HepG2 (cell line): ENCODE measurements around the gene PTK7. TPM values are rescaled to one million over a fixed set of nuclear protein-coding genes. Genes with fewer than 3 reads are reported as not detected.

Source experiments
- AKAP8 ChIP-seq: sonication (generic); formaldehyde crosslinking; IDR thresholded peaks from 2 replicates; pipeline ENCODE4 v1.5.1; 2020; ENCODE audit warnings: mild to moderate bottlenecking, missing genetic modification reagents
- ARNTL ChIP-seq: sonication (generic); formaldehyde crosslinking; IDR thresholded peaks from 2 replicates; pipeline ENCODE4 v1.4.0; 2020; ENCODE audit warnings: mild to moderate bottlenecking, missing genetic modification reagents
- BRCA1 ChIP-seq: sonication (generic); formaldehyde crosslinking; IDR thresholded peaks from 2 replicates; pipeline ENCODE4 v1.4.0; 2020; ENCODE audit warnings: missing genetic modification reagents
- CBX1 ChIP-seq: IDR thresholded peaks from one replicate; pipeline ENCODE4 v1.6.1; 2016; ENCODE audit warnings: antibody characterized with exemption, low read depth
- CCAR2 ChIP-seq: fragments of 200-400 bp; formaldehyde crosslinking; optimal IDR thresholded peaks from 2 replicates; pipeline ENCODE3; 2018; ENCODE audit warnings: low read depth, mild to moderate bottlenecking, low read length, moderate library complexity
- ETV5 ChIP-seq: IDR thresholded peaks from 2 replicates; pipeline ENCODE4 v1.6.1; 2018; ENCODE audit warnings: missing biosample characterization, missing genetic modification reagents, inconsistent platforms, borderline replicate concordance
- FOXC1 ChIP-seq: sonication (generic); formaldehyde crosslinking; IDR thresholded peaks from 2 replicates; pipeline ENCODE4 v1.8.0; 2022; ENCODE audit warnings: mild to moderate bottlenecking, missing genetic modification reagents, borderline replicate concordance
- FOXK2 ChIP-seq: fragments of 450-650 bp; IDR thresholded peaks from 2 replicates; pipeline ENCODE4 v1.6.1; 2016
- HOXA3 ChIP-seq: sonication (generic); formaldehyde crosslinking; IDR thresholded peaks from 2 replicates; pipeline ENCODE4 v1.5.0; 2020; ENCODE audit warnings: missing genetic modification reagents
- SIN3B ChIP-seq: fragments of 150-350 bp; IDR thresholded peaks from 2 replicates; pipeline ENCODE4 v1.6.1; 2014; ENCODE audit warnings: low read length
- SMYD3 ChIP-seq: sonication (generic); formaldehyde crosslinking; IDR thresholded peaks from 2 replicates; pipeline ENCODE4 v1.8.1; 2023; ENCODE audit warnings: mild to moderate bottlenecking, missing genetic modification reagents
- SNAI1 ChIP-seq: sonication (generic); formaldehyde crosslinking; IDR thresholded peaks from 2 replicates; pipeline ENCODE4 v1.5.0; 2020; ENCODE audit warnings: mild to moderate bottlenecking, missing genetic modification reagents, borderline replicate concordance
- ZNF10 ChIP-seq: sonication (generic); formaldehyde crosslinking; IDR thresholded peaks from 2 replicates; pipeline ENCODE4 v1.4.0; 2020; ENCODE audit warnings: mild to moderate bottlenecking, low read depth, missing genetic modification reagents, borderline replicate concordance
- ZNF124 ChIP-seq: sonication (generic); formaldehyde crosslinking; IDR thresholded peaks from 2 replicates; pipeline ENCODE4 v1.4.0; 2020; ENCODE audit warnings: missing genetic modification reagents
- ZNF136 ChIP-seq: sonication (generic); formaldehyde crosslinking; IDR thresholded peaks from 2 replicates; pipeline ENCODE4 v1.8.1; 2022; ENCODE audit warnings: low read depth, mild to moderate bottlenecking, moderate library complexity, missing genetic modification reagents
- ZNF44 ChIP-seq: sonication (generic); formaldehyde crosslinking; IDR thresholded peaks from 2 replicates; pipeline ENCODE4 v1.5.1; 2020; ENCODE audit warnings: mild to moderate bottlenecking, missing genetic modification reagents
- ZNF543 ChIP-seq: sonication (generic); formaldehyde crosslinking; IDR thresholded peaks from 2 replicates; pipeline ENCODE4 v1.4.0; 2020; ENCODE audit warnings: mild to moderate bottlenecking, missing genetic modification reagents
- ZNF629 ChIP-seq: sonication (generic); formaldehyde crosslinking; conservative IDR thresholded peaks from 2 replicates; pipeline ENCODE4 v1.5.0; 2020; ENCODE audit warnings: missing genetic modification reagents
- ZNF781 ChIP-seq: sonication (generic); formaldehyde crosslinking; IDR thresholded peaks from 2 replicates; pipeline ENCODE4 v1.5.1; 2020; ENCODE audit warnings: borderline replicate concordance, mild to moderate bottlenecking, missing genetic modification reagents; ENCODE audit errors: not compliant biosample characterization
- ZNF816 ChIP-seq: sonication (generic); formaldehyde crosslinking; IDR thresholded peaks from 2 replicates; pipeline ENCODE4 v1.8.0; 2022; ENCODE audit warnings: missing genetic modification reagents, mild to moderate bottlenecking, borderline replicate concordance
- ZNF83 ChIP-seq: sonication (generic); formaldehyde crosslinking; IDR thresholded peaks from 2 replicates; pipeline ENCODE4 v1.4.0; 2020; ENCODE audit warnings: missing genetic modification reagents, mild to moderate bottlenecking, borderline replicate concordance
- polyA plus RNA-seq, 8 experiments: library from polyadenylated mRNA; depleted of rRNA in 3 of 8; stranded (reverse) in 7 of 8; unstranded in 1 of 8; fragments of >200 nt; fragmentation: Illumina TruSeq in 4 of 8; extraction: Trizol in 4 of 8; gene quantifications; 2 replicates each; pipeline versions ENCODE4 v1.2.1 to v1.2.3, GENCODE V29; 2011 to 2016; ENCODE audit warnings: low read depth in 4 of 8, missing spikeins in 1 of 8, mixed read lengths in 1 of 8; ENCODE audit not compliant: insufficient read depth in 1 of 8
- total RNA-seq, 5 experiments: library from RNA; depleted of rRNA; stranded (reverse); fragments of >200 nt; fragmentation: Illumina TruSeq; extraction: Trizol; gene quantifications; 2 replicates each; pipeline ENCODE4 v1.2.3, GENCODE V29; 2016; ENCODE audit warnings: low read depth in 1 of 5
- TF ChIP-seq, protein P1 (sequence below): sonication (generic); formaldehyde crosslinking; IDR thresholded peaks from 2 replicates; pipeline ENCODE4 v1.4.0; 2020; ENCODE audit warnings: mild to moderate bottlenecking, missing genetic modification reagents
- TF ChIP-seq, protein P2 (sequence below): IDR thresholded peaks from 2 replicates; pipeline ENCODE4 v1.6.1; 2016; ENCODE audit warnings: mild to moderate bottlenecking
- TF ChIP-seq, protein P3 (sequence below): sonication (generic); formaldehyde crosslinking; IDR thresholded peaks from 2 replicates; pipeline ENCODE4 v1.5.0; 2020; ENCODE audit warnings: missing genetic modification reagents
- TF ChIP-seq, protein P4 (sequence below): sonication (generic); formaldehyde crosslinking; conservative IDR thresholded peaks from 2 replicates; pipeline ENCODE4 v1.4.0; 2020; ENCODE audit warnings: missing genetic modification reagents

PTK7 gene
- total and polyA plus RNA-seq, 2 of the 13 experiments (the other 11 are each of a cell fraction or from before 2014, with no cell fraction given): 98.5 to 99.8 TPM

DNA sequence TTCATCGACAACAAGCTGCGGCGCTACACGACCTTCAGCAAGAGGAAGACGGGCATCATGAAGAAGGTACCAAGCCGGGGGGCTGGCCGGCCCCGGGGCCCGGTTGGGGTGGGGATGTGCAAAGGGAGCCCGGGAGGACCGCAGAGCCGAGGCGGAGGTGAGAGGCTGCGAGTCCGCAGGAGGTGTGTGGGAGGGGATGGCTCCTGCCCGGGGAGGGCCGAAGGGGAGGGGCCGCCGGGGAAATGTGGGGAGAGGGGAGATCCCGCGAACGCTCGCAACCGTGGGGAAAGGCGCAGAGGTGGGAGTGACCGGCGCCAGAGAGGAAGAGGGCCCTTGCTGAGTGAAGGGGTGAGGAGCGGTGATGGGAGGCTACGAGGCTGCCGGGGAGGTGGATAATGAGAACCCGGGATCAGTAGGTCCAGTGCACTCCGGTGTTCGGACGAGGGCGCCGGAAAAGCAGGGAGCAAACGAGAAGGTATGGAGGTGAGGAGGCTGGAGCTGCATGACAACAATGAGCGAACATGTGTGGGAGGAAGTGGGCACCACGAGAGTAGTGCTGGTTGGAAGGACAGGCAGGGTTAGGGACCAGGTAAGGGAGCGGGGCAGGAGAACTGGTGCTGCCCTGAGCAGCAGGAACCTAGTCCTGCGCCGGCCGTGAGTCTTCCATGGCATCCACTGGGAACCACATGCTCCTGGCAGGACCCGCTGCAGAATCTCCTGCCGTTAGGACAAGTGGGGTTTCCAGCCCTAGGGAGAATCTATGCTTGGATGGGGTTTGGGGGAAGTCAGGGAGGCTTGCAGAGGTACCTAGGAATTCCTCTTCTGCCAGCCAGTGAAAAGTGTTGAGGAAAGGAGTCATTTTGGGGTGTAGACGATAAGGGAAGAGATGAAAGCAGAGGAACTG lies 96.2 kb downstream of the PTK7 start (continued):
- TF ChIP-seq SNAI1 (CRISPR knock-in tag) (0 out of 2 replicates have a peak, but pooled peaks have one; percentile 14), ZNF543 (CRISPR knock-in tag) (no peak), ZNF781 (CRISPR knock-in tag) (no peak), ZNF44 (CRISPR knock-in tag) (no peak), BRCA1 (CRISPR knock-in tag) (no peak), ZNF136 (CRISPR knock-in tag) (no peak), FOXK2 (no peak), CBX1 (no peak), ZNF124 (CRISPR knock-in tag) (0 out of 2 replicates have a peak, but pooled peaks have one; percentile 61), ZNF816 (CRISPR knock-in tag) (no peak), CCAR2 (no peak), AKAP8 (CRISPR knock-in tag) (no peak; the same call in 1 of the 2 replicates), HOXA3 (CRISPR knock-in tag) (no peak; the same call in 1 of the 2 replicates), ZNF629 (CRISPR knock-in tag) (no peak), SMYD3 (no peak), ZNF10 (CRISPR knock-in tag) (no peak), ETV5 (CRISPR knock-in tag) (no peak), FOXC1 (CRISPR knock-in tag) (no peak), ARNTL (CRISPR knock-in tag) (no peak; the same call in 1 of the 2 replicates), ZNF83 (CRISPR knock-in tag) (no peak), SIN3B (no peak)
- TF ChIP-seq, protein P1, sequence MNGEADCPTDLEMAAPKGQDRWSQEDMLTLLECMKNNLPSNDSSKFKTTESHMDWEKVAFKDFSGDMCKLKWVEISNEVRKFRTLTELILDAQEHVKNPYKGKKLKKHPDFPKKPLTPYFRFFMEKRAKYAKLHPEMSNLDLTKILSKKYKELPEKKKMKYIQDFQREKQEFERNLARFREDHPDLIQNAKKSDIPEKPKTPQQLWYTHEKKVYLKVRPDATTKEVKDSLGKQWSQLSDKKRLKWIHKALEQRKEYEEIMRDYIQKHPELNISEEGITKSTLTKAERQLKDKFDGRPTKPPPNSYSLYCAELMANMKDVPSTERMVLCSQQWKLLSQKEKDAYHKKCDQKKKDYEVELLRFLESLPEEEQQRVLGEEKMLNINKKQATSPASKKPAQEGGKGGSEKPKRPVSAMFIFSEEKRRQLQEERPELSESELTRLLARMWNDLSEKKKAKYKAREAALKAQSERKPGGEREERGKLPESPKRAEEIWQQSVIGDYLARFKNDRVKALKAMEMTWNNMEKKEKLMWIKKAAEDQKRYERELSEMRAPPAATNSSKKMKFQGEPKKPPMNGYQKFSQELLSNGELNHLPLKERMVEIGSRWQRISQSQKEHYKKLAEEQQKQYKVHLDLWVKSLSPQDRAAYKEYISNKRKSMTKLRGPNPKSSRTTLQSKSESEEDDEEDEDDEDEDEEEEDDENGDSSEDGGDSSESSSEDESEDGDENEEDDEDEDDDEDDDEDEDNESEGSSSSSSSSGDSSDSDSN (CRISPR knock-in tag): 0 out of 2 replicates have a peak, but pooled peaks have one; percentile 47
- TF ChIP-seq, protein P2, sequence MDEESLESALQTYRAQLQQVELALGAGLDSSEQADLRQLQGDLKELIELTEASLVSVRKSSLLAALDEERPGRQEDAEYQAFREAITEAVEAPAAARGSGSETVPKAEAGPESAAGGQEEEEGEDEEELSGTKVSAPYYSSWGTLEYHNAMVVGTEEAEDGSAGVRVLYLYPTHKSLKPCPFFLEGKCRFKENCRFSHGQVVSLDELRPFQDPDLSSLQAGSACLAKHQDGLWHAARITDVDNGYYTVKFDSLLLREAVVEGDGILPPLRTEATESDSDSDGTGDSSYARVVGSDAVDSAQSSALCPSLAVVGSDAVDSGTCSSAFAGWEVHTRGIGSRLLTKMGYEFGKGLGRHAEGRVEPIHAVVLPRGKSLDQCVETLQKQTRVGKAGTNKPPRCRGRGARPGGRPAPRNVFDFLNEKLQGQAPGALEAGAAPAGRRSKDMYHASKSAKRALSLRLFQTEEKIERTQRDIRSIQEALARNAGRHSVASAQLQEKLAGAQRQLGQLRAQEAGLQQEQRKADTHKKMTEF (CRISPR knock-in tag): no peak
- TF ChIP-seq, protein P3, sequence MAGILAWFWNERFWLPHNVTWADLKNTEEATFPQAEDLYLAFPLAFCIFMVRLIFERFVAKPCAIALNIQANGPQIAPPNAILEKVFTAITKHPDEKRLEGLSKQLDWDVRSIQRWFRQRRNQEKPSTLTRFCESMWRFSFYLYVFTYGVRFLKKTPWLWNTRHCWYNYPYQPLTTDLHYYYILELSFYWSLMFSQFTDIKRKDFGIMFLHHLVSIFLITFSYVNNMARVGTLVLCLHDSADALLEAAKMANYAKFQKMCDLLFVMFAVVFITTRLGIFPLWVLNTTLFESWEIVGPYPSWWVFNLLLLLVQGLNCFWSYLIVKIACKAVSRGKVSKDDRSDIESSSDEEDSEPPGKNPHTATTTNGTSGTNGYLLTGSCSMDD: no peak
- TF ChIP-seq, protein P4, sequence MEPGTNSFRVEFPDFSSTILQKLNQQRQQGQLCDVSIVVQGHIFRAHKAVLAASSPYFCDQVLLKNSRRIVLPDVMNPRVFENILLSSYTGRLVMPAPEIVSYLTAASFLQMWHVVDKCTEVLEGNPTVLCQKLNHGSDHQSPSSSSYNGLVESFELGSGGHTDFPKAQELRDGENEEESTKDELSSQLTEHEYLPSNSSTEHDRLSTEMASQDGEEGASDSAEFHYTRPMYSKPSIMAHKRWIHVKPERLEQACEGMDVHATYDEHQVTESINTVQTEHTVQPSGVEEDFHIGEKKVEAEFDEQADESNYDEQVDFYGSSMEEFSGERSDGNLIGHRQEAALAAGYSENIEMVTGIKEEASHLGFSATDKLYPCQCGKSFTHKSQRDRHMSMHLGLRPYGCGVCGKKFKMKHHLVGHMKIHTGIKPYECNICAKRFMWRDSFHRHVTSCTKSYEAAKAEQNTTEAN: no peak
